CD8-positive, alpha-beta memory T cell (primary cell): ENCODE data around the gene GBF1. TPM values are rescaled to one million over a fixed set of nuclear protein-coding genes. Genes with fewer than 3 reads are reported as not detected.

Experiments used
- CTCF ChIA-PET: fragments of 350-600 bp; sonication (Branson Sonifier 250); formaldehyde crosslinking; loops from one replicate; lab custom pipeline; 2021; ENCODE audit warnings: antibody characterized with exemption; lab: Charles Lee
- POLR2A ChIA-PET: fragments of 350-600 bp; sonication (Branson Sonifier 250); formaldehyde crosslinking; loops from one replicate; lab custom pipeline; 2021; ENCODE audit warnings: antibody characterized with exemption; lab: Charles Lee
- DNase-seq, 5 donors: peaks; one replicate each; pipeline versions ENCODE4 v3.0.0 to v3.0.0-alpha.2; 2020 to 2022; ENCODE audit warnings: mixed read lengths in 1 of 5
- H3K27ac ChIP-seq: one replicate; pipeline ENCODE4 v1.7.0; 2013; ENCODE audit warnings: low read depth, mild to moderate bottlenecking, low read length, moderate library complexity
- H3K27me3 ChIP-seq: 2 replicates; pipeline ENCODE4 v1.7.0; 2013; ENCODE audit warnings: low read length, mild to moderate bottlenecking; ENCODE audit not compliant: insufficient read depth, poor library complexity, severe bottlenecking
- H3K36me3 ChIP-seq: 2 replicates; pipeline ENCODE4 v1.7.0; 2013; ENCODE audit warnings: mild to moderate bottlenecking, low read length, moderate library complexity; ENCODE audit not compliant: insufficient read depth
- H3K4me1 ChIP-seq: 2 replicates; pipeline ENCODE4 v1.7.0; 2013; ENCODE audit warnings: mild to moderate bottlenecking, low read length, moderate library complexity; ENCODE audit not compliant: insufficient read depth
- H3K4me3 ChIP-seq: 2 replicates; pipeline ENCODE4 v1.7.0; 2013; ENCODE audit warnings: mild to moderate bottlenecking, low read length
- H3K9me3 ChIP-seq: 2 replicates; pipeline ENCODE4 v1.7.0; 2013; ENCODE audit warnings: mild to moderate bottlenecking, low read length
- H3K27ac Mint-ChIP-seq, 8 donors: one replicate each; pipeline ENCODE4 v1.8.0; 2020 to 2021; ENCODE audit warnings: mixed read lengths in 8 of 8, mild to moderate bottlenecking in 6 of 8, inconsistent platforms in 3 of 8, moderate library complexity in 3 of 8
- H3K27me3 Mint-ChIP-seq, 2 donors: one replicate each; pipeline ENCODE4 v1.8.0; 2020 to 2021; ENCODE audit warnings: mixed read lengths in 2 of 2, mild to moderate bottlenecking in 1 of 2, moderate library complexity in 1 of 2
- H3K36me3 Mint-ChIP-seq, 3 donors: one replicate each; pipeline ENCODE4 v1.8.0; 2020 to 2021; ENCODE audit warnings: mixed read lengths in 3 of 3, inconsistent platforms in 1 of 3, mild to moderate bottlenecking in 1 of 3
- H3K4me1 Mint-ChIP-seq, 3 donors: one replicate each; pipeline ENCODE4 v1.8.0; 2020 to 2021; ENCODE audit warnings: mixed read lengths in 3 of 3, inconsistent platforms in 1 of 3, mild to moderate bottlenecking in 1 of 3
- H3K4me3 Mint-ChIP-seq, 7 donors: one replicate each; pipeline ENCODE4 v1.8.0; 2020 to 2021; ENCODE audit warnings: mixed read lengths in 7 of 7, mild to moderate bottlenecking in 6 of 7, moderate library complexity in 4 of 7, inconsistent platforms in 2 of 7
- H3K9me3 Mint-ChIP-seq, 5 donors: one replicate each; pipeline ENCODE4 v1.8.0; 2020 to 2022; ENCODE audit warnings: mixed read lengths in 5 of 5, mild to moderate bottlenecking in 3 of 5, moderate library complexity in 2 of 5, inconsistent platforms in 1 of 5
- polyA plus RNA-seq: library from polyadenylated mRNA; unstranded; fragments of 300-500 nt; fragmentation: Illumina TruSeq; gene quantifications from one replicate; pipeline ENCODE4 v1.2.3, GENCODE V29; 2021
- total RNA-seq, 2 experiments: library from RNA; stranded (reverse); gene quantifications; one replicate each; pipeline ENCODE4 v1.2.3, GENCODE V29; 2021

GBF1 gene
- total and polyA plus RNA-seq, 3 experiments from 2014 or later = 21.6 to 39.2 (median 38.7) TPM

- no peak for DNase-seq
- Histone ChIP-seq H3K36me3 (peaks cover 4% of the 10 kb centered on the region), H3K4me1 (no peaks in the 10 kb centered on the region), H3K27me3 (no peaks in the 10 kb centered on the region), H3K9me3 (no peaks in the 10 kb centered on the region), H3K27ac (no peak overlapping the region), H3K4me3 (no peak overlapping the region)
- peak overlapping the region in 1 of 8 donors; percentile 3 for H3K27ac Mint-ChIP-seq
- H3K36me3 Mint-ChIP-seq = peaks cover 0 to 11% (median 2%) of the 10 kb centered on the region in 3 donors
- no peaks in the 10 kb centered on the region for H3K9me3 Mint-ChIP-seq
- H3K27me3 Mint-ChIP-seq = no peaks in the 10 kb centered on the region
- POLR2A ChIA-PET = no interaction called here
- CTCF ChIA-PET = interaction anchor here (1.5 kb wide), 1 partner anchor 37 kb away, joined by 5 read pairs; no protein-coding TSS in a partner anchor
- no peak overlapping the region for H3K4me3 Mint-ChIP-seq
- H3K4me1 Mint-ChIP-seq = peaks cover 19 to 52% (median 40%) of the 10 kb centered on the region in 3 donors
Measured at GRCh38 chr10:102314801-102315200, 69.5 kb downstream of the GBF1 start.

- DNase-seq = no peak
- Mint-ChIP-seq H3K27me3 (no peaks in the 10 kb centered on the region), H3K4me3 (no peak overlapping the region), H3K36me3 (peaks cover 0 to 14% (median 2%) of the 10 kb centered on the region in 3 donors), H3K4me1 (peaks cover 15 to 48% (median 32%) of the 10 kb centered on the region in 3 donors), H3K27ac (no peak overlapping the region), H3K9me3 (no peaks in the 10 kb centered on the region)
- no peaks in the 10 kb centered on the region for H3K27me3 ChIP-seq
- no peaks in the 10 kb centered on the region for H3K4me1 ChIP-seq
- H3K4me3 ChIP-seq = no peak overlapping the region
- POLR2A ChIA-PET = no interaction called here
- H3K36me3 ChIP-seq = peaks cover 4% of the 10 kb centered on the region
- no peaks in the 10 kb centered on the region for H3K9me3 ChIP-seq
- no peak overlapping the region for H3K27ac ChIP-seq
- CTCF ChIA-PET = no interaction called here
Measured at GRCh38 chr10:102316421-102316820, 71.1 kb downstream of the GBF1 start.

GRCh38 chr10:102322914-102323313 is 77.6 kb downstream of the GBF1 start:
- H3K36me3 Mint-ChIP-seq = peaks cover 0 to 4% (median 4%) of the 10 kb centered on the region in 3 donors

GRCh38 chr10:102324061-102324460 is 78.7 kb downstream of the GBF1 start:
- POLR2A ChIA-PET = interaction anchor here (0.7 kb wide), 1 partner anchor 40 kb away, joined by 4 read pairs; no protein-coding TSS in a partner anchor
- no peaks in the 10 kb centered on the region for H3K27me3 ChIP-seq
- Mint-ChIP-seq H3K36me3 (peaks cover 0 to 8% (median 4%) of the 10 kb centered on the region in 3 donors), H3K4me3 (no peak overlapping the region), H3K27ac (peak overlapping the region in 1 of 8 donors; percentile 9), H3K9me3 (no peaks in the 10 kb centered on the region), H3K4me1 (peaks cover 38 to 74% (median 46%) of the 10 kb centered on the region in 3 donors), H3K27me3 (no peaks in the 10 kb centered on the region)
- peaks cover 16% of the 10 kb centered on the region for H3K4me1 ChIP-seq
- H3K4me3 ChIP-seq = no peak overlapping the region
- no peaks in the 10 kb centered on the region for H3K9me3 ChIP-seq
- H3K27ac ChIP-seq = no peak overlapping the region
- no peak for DNase-seq
- CTCF ChIA-PET = interaction anchor here (1.4 kb wide), 1 partner anchor 10 kb away, joined by 3 read pairs; no protein-coding TSS in a partner anchor
- H3K36me3 ChIP-seq = no peaks in the 10 kb centered on the region

More at GRCh38 chr10:102322914-102323313, 77.6 kb downstream of the GBF1 start:
- H3K4me1 ChIP-seq = peaks cover 16% of the 10 kb centered on the region
- POLR2A ChIA-PET = no interaction called here
- H3K4me3 ChIP-seq = no peak overlapping the region
- DNase-seq = peak; percentile 13 to 69 (median 23)
- H3K27me3 ChIP-seq = no peaks in the 10 kb centered on the region
- no peak overlapping the region for H3K27ac ChIP-seq
- Mint-ChIP-seq H3K9me3 (no peaks in the 10 kb centered on the region), H3K27me3 (no peaks in the 10 kb centered on the region), H3K4me1 (peaks cover 34 to 68% (median 39%) of the 10 kb centered on the region in 3 donors), H3K4me3 (peak overlapping the region in 4 of 7 donors; percentile 20 to 61 (median 43)), H3K27ac (peak overlapping the region in 5 of 8 donors; percentile 10 to 85 (median 63))
- H3K36me3 ChIP-seq = no peaks in the 10 kb centered on the region
- CTCF ChIA-PET = interaction anchor here (0.8 to 1.4 kb wide), 5 partner anchors 10 to 92 kb away, joined by 3 to 6 read pairs (median 3); no protein-coding TSS in a partner anchor
- H3K9me3 ChIP-seq = no peaks in the 10 kb centered on the region

GRCh38 chr10:102326031-102326430 is 80.7 kb downstream of the GBF1 start:
- Histone ChIP-seq H3K4me1 (peaks cover 16% of the 10 kb centered on the region), H3K36me3 (no peaks in the 10 kb centered on the region), H3K9me3 (no peaks in the 10 kb centered on the region), H3K27me3 (no peaks in the 10 kb centered on the region), H3K4me3 (no peak overlapping the region), H3K27ac (no peak overlapping the region)
- CTCF ChIA-PET = interaction anchor here (1.1 to 1.2 kb wide), 2 partner anchors 67 to 96 kb away, joined by 3 to 4 read pairs; no protein-coding TSS in a partner anchor
- Mint-ChIP-seq H3K9me3 (no peaks in the 10 kb centered on the region), H3K36me3 (peaks cover 0 to 9% (median 2%) of the 10 kb centered on the region in 3 donors), H3K4me3 (no peak overlapping the region), H3K4me1 (peaks cover 33 to 67% (median 42%) of the 10 kb centered on the region in 3 donors), H3K27me3 (no peaks in the 10 kb centered on the region), H3K27ac (peak overlapping the region in 3 of 8 donors; percentile 6 to 24 (median 7))
- DNase-seq = no peak
- POLR2A ChIA-PET = no interaction called here

GRCh38 chr10:102327002-102327401 is 81.7 kb downstream of the GBF1 start:
- H3K27me3 ChIP-seq = no peaks in the 10 kb centered on the region
- no peak for DNase-seq
- peaks cover 36 to 59% (median 41%) of the 10 kb centered on the region in 3 donors for H3K4me1 Mint-ChIP-seq
- no peaks in the 10 kb centered on the region for H3K36me3 ChIP-seq
- ChIA-PET POLR2A (no interaction called here), CTCF (interaction anchor here (1.1 kb wide), 1 partner anchor 97 kb away, joined by 4 read pairs; no protein-coding TSS in a partner anchor)
- H3K36me3 Mint-ChIP-seq = peaks cover 0 to 11% (median 2%) of the 10 kb centered on the region in 3 donors
- no peak overlapping the region for H3K4me3 ChIP-seq
- H3K27ac ChIP-seq = no peak overlapping the region
- H3K4me3 Mint-ChIP-seq = no peak overlapping the region
- no peak overlapping the region for H3K27ac Mint-ChIP-seq
- no peaks in the 10 kb centered on the region for H3K27me3 Mint-ChIP-seq
- no peaks in the 10 kb centered on the region for H3K9me3 Mint-ChIP-seq
- peaks cover 13% of the 10 kb centered on the region for H3K4me1 ChIP-seq
- no peaks in the 10 kb centered on the region for H3K9me3 ChIP-seq

GRCh38 chr10:102327641-102328040 is 82.3 kb downstream of the GBF1 start:
- Histone ChIP-seq H3K4me3 (no peak overlapping the region), H3K36me3 (no peaks in the 10 kb centered on the region), H3K27ac (no peak overlapping the region), H3K27me3 (no peaks in the 10 kb centered on the region), H3K9me3 (no peaks in the 10 kb centered on the region), H3K4me1 (peaks cover 7% of the 10 kb centered on the region)
- DNase-seq = no peak
- Mint-ChIP-seq H3K4me1 (peaks cover 31 to 53% (median 38%) of the 10 kb centered on the region in 3 donors), H3K27me3 (no peaks in the 10 kb centered on the region), H3K4me3 (no peak overlapping the region), H3K9me3 (no peaks in the 10 kb centered on the region), H3K36me3 (peaks cover 0 to 18% (median 4%) of the 10 kb centered on the region in 3 donors), H3K27ac (peak overlapping the region in 1 of 8 donors; percentile 38)
- ChIA-PET POLR2A (no interaction called here), CTCF (interaction anchor here (0.7 to 0.9 kb wide), 2 partner anchors 25 to 158 kb away, joined by 3 read pairs; no protein-coding TSS in a partner anchor)

GRCh38 chr10:102332772-102333171 is 87.4 kb downstream of the GBF1 start:
- Histone ChIP-seq H3K27ac (no peak overlapping the region), H3K36me3 (peaks cover 4% of the 10 kb centered on the region), H3K4me3 (no peak overlapping the region), H3K27me3 (no peaks in the 10 kb centered on the region), H3K4me1 (no peaks in the 10 kb centered on the region), H3K9me3 (no peaks in the 10 kb centered on the region)
- ChIA-PET CTCF (interaction anchor here (1.2 kb wide), 1 partner anchor 20 kb away, joined by 3 read pairs; no protein-coding TSS in a partner anchor), POLR2A (no interaction called here)
- H3K4me1 Mint-ChIP-seq = peaks cover 12 to 18% (median 15%) of the 10 kb centered on the region in 3 donors
- H3K36me3 Mint-ChIP-seq = peaks cover 0 to 38% (median 3%) of the 10 kb centered on the region in 3 donors
- H3K27me3 Mint-ChIP-seq = no peaks in the 10 kb centered on the region
- no peak for DNase-seq
- peak overlapping the region in 1 of 8 donors; percentile 6 for H3K27ac Mint-ChIP-seq
- H3K4me3 Mint-ChIP-seq = no peak overlapping the region
- no peaks in the 10 kb centered on the region for H3K9me3 Mint-ChIP-seq
